ENCODE measurements around the gene CD300E. TPM values are rescaled to one million over a fixed set of nuclear protein-coding genes. Genes with fewer than 3 reads are reported as not detected.
"Not testable (repeated sequence)": the region's sequence is repeated elsewhere in the genome, so short reads cannot be mapped to it uniquely, and the experiment has no call there.

The CD300E gene
- total RNA-seq, 1 experiment from 2014 or later = not detected

DNA sequence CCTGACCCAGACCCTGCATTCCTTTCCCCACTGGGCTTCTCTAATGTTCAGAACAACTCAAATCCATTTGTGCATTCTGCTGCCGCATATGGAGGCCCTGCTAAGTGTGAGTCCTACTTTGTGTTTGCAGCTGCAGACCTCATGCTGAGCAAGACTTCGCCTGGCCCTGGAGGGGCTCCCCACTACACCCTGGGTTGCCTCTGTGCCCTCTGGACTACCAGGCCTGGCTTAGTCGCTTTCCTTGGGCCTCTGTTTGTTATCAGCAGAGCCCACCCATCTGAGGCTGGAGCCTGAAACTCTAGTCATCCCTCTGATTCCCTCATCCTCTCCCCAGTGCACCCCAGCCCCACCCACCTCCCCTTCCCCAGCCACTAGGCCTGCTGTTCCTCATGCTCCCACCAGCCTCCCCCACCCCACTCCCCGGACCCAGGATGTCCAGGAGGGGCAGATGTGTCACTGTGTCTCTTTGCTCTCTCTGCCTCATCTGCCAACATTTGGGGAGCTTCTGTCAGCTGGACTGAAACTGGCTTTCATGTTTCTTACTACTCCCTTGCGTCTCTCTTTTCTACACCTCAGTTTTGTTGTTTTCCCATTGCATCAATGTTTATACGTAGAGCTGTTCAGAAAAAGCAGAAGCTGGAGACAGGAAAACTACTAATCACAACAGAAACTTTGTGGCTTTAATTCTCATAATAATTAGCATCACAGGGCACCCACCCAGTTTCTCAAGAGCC, 17.9 kb upstream of the CD300E start:
- no peak for DNase-seq
- Histone ChIP-seq H3K36me3 (no peaks in the 10 kb centered on the region), H3K9me3 (no peaks in the 10 kb centered on the region; the same call in 1 of the 2 replicates), H3K4me3 (no peak overlapping the region), H3K27me3 (peaks cover 2% of the 10 kb centered on the region)

DNA sequence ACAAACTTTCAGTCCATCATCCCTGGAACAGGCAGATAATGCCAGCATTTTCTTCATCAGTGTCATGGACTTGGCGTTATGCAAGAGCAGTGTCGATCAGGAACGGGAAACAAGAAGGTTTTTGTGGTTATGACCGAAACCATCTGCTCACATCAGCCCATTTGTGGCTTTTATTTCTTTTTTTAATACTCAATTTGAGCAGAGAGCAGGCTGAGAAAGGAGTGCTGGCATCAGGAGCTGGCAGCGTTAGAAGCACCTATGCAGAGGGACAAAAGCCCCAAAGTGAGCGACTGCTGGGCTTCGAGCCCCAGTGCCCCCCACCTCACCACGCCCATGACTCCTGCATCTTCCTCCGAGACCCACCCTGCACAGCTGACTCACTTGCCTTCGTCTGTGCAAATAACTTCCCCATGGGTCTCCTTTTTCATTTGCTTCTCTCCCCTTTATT, 16.2 kb upstream of the CD300E start:
- no peaks in the 10 kb centered on the region for H3K36me3 ChIP-seq
- H3K9me3 ChIP-seq = no peaks in the 10 kb centered on the region; the same call in 1 of the 2 replicates
- no peaks in the 10 kb centered on the region; the same call in none of the 2 replicates for H3K27me3 ChIP-seq
- DNase-seq = no peak
- H3K4me3 ChIP-seq = no peak overlapping the region

DNA sequence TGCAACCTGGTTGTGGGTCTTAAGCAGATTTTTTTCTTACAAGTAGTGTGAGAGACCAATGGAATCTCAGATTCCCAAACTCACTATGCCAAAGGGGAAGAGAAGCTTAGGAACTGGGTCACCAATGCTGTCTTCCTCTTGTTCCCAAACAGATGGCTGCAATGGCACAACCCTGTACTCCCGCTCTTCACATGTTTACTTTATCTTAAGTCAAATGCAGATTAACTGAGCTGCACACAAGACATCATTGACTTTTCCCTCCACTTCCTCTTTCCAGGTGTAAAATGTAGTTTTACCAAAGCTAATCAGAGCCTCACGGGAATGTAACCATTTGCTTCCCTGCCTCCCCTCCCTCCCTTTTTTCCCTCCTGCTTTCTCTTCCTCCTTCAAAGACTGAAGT, 14.4 kb upstream of the CD300E start:
- Histone ChIP-seq H3K4me3 (no peak overlapping the region), H3K36me3 (no peaks in the 10 kb centered on the region), H3K27me3 (no peaks in the 10 kb centered on the region; the same call in none of the 2 replicates), H3K9me3 (no peaks in the 10 kb centered on the region)
- DNase-seq = no peak

DNA sequence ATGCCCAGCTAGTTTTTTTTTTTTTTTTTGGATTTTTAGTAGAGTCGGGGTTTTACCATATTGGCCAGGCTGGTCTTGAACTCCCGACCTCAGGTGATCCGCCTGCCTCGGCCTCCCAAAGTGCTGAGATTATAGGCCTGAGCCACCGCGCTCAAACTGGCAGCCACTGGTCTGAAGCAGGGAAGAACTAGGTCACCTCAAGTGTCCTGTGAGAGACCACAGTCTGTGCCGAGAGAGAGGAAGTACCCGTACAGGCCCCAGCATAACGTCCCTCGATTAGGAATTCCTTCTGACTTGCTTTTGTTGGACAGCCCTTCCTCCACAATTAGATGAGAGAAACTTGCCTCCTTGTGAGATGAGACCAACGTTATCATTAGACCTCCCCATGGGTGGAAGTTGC, 13.7 kb upstream of the CD300E start:
- no peaks in the 10 kb centered on the region; the same call in none of the 2 replicates for H3K27me3 ChIP-seq
- H3K4me3 ChIP-seq = no peak overlapping the region
- H3K9me3 ChIP-seq = no peaks in the 10 kb centered on the region

DNA sequence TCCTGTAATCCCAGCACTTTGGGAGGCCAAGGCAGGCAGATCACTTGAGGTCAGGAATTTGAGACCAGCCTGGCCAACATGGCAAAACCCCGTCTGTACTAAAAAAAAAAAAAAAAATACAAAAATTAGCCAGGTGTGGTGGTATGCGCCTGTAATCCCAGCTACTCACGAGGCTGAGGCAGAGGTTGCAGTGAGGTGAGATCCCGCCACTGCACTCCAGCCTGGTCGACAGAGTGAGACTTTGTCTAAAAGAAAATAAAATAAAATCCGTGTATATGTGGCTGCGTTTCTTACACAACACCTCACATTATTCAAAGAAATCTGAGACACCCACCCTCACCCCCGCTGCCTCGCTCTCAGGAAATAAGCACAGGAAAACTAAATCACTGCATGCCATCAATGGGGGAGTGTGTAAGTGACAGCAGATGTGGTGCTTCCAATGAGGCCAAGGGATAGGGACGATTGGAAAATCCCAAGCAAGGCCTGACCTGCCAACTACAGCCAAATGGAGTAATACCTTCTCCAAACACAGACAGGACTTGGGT, 13.1 kb upstream of the CD300E start:
- not testable (repeated sequence) for H3K9me3 ChIP-seq, H3K4me3 ChIP-seq, DNase-seq, H3K27me3 ChIP-seq, H3K36me3 ChIP-seq

More for the DNA sequence above, 13.7 kb upstream of the CD300E start:
- H3K36me3 ChIP-seq = no peaks in the 10 kb centered on the region
- DNase-seq = no peak

DNA sequence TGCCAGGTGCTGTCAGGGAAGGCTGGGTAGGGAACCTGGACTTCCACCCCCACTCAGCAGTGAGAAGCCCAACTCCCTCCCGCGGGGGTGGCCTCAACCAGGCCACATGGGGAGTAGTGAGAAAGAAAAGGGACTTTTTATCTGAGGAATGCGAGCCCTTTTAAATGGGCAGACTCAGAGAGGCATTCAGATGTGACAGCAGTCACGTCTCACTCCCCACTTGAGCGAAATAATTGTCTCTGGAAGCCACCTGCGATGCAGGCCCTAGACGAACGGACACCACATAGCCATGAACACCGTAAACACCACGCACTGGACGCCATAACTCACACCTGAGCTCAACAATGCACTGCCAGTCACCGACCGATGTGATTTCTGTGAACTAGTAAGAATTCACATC, 11.9 kb upstream of the CD300E start:
- DNase-seq = no peak
- H3K36me3 ChIP-seq = no peaks in the 10 kb centered on the region
- no peaks in the 10 kb centered on the region for H3K9me3 ChIP-seq
- no peaks in the 10 kb centered on the region; the same call in none of the 2 replicates for H3K27me3 ChIP-seq
- no peak overlapping the region for H3K4me3 ChIP-seq

DNA sequence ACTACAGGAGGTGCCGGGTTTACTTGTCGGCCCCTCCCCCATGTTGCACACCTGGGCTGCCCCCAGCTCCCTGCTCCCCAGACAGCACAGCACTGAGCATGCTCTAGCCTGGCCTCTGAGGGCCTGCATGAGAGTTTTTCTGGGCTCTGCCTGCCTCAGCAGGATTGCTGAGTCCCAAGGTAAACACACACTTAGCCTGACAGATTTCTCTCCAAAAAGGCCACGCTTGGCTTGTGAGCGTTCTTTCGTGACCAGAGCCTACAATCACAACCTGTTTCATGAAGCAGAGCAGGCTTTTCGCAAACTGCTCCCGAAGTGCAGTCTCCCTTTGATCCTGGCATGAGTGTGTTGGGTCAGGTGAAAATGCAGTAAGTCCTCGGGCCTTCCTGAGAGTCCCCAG, 9.8 kb upstream of the CD300E start:
- no peak overlapping the region for H3K4me3 ChIP-seq
- DNase-seq = no peak
- no peaks in the 10 kb centered on the region; the same call in none of the 2 replicates for H3K27me3 ChIP-seq
- H3K9me3 ChIP-seq = no peaks in the 10 kb centered on the region
- no peaks in the 10 kb centered on the region for H3K36me3 ChIP-seq

DNA sequence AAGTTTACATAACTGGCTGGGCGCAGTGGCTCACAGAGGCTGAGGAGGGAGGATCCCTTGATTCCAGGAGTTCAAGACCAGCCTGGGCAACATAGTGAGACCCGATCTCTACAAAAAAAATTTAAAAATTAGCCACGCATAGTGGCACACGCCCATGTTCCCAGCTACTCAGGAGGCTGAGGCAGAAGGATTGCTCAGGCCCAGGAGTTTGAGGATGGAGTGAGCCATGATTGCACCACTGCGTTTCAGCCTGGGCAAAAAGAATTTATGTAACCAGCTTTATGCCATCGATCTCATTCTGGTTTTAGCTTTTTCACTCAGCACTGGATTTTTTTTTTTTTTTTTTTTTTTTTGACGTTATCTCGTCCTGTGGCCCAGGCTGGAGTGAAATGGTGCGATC, 9.1 kb upstream of the CD300E start:
- no peak overlapping the region for H3K4me3 ChIP-seq
- H3K36me3 ChIP-seq = no peaks in the 10 kb centered on the region
- H3K27me3 ChIP-seq = no peaks in the 10 kb centered on the region; the same call in 1 of the 2 replicates
- DNase-seq = peak; percentile 15
- H3K9me3 ChIP-seq = no peaks in the 10 kb centered on the region

DNA sequence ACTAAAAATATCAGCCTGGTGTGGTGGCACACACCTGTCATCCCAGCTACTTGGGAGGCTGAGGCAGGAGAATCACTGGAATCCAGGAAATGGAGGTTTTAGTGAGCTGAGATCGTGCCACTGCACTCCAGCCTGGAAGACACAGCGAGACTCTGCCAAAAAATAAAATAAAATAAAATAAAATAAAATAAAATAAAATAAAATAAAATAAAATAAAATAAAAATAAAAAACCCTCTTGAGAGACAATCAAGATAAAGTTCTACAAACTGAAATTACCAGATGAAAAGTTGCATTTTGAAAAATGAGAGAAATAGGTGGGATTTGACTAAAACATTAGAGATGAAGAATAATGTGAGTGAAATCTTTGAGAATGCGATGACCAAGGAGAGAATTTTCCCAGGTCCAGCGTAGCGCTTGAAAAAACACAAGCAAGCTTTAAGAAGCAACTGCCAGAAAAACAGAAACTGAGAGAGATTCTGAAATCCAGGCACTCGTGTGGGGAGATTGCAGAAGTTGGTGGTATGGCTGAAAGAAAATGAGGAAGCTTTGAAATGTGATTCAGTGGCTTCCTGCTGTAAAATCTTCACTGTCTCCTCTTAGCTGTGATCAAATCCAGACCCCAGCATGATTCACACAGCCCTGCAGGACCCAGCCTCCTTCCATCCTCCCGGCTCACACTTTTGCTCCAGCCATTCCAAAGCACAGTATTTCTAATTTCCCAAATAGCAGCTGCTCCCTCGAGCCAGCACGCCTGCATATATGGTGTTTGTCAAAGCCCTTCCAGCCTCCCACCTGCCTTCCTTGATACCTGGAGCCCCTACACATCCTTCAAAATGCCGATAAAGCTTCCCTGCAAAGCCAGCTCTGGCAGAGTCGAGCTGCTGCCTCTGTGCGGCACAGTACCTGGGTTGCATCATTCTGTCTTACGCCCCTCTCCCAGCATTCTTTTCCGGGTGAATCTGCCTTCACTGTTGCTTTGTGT, 8.2 kb upstream of the CD300E start:
- Histone ChIP-seq H3K4me3 (no peak overlapping the region), H3K36me3 (no peaks in the 10 kb centered on the region), H3K27me3 (no peaks in the 10 kb centered on the region; the same call in 1 of the 2 replicates), H3K9me3 (no peaks in the 10 kb centered on the region; the same call in 1 of the 2 replicates)
- peak; percentile 28 for DNase-seq

DNA sequence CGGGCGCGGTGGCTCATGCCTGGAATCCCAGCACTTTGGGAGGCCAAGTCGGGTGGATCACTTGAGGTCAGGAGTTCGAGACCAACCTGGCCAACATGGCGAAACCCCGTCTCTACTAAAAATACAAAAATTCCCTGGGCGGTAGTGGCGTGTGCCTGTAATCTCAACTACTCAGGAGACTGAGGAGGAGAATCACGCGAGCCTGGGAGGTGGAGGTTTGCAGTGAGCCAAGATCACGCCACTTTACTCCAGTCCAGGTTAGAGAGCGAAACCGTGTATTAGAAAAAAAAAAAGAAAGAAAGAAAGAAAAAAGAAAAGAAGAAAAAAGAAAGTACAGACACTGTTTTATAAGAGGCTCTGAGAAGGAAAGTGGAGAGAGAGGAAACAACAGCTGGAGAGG, 6.7 kb upstream of the CD300E start:
- H3K4me3 ChIP-seq, H3K9me3 ChIP-seq, H3K36me3 ChIP-seq, DNase-seq, H3K27me3 ChIP-seq: not testable (repeated sequence)

DNA sequence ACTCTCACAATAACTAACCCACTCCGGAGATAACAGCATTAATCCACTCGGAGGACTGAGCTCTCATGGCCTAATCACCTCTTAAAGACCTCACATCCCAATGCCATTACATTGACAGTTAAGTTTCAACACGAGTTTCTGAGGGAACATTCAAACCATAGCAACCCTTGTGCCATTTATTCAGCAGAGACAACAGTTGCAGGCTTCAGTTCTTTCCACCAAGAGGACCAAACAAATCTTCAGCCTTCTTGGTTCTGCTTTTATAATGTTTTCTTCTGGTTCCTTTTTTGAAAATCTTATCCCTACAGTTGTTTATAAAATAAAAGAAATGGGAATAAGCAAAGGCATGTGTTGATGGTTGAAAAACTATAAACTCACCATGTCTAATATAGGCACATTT, 2.1 kb upstream of the CD300E start:
- Histone ChIP-seq H3K4me3 (no peak overlapping the region), H3K9me3 (peaks cover 10% of the 10 kb centered on the region; the same call in 1 of the 2 replicates), H3K36me3 (no peaks in the 10 kb centered on the region), H3K27me3 (peaks cover 2% of the 10 kb centered on the region; the same call in 1 of the 2 replicates)
- no peak for DNase-seq

DNA sequence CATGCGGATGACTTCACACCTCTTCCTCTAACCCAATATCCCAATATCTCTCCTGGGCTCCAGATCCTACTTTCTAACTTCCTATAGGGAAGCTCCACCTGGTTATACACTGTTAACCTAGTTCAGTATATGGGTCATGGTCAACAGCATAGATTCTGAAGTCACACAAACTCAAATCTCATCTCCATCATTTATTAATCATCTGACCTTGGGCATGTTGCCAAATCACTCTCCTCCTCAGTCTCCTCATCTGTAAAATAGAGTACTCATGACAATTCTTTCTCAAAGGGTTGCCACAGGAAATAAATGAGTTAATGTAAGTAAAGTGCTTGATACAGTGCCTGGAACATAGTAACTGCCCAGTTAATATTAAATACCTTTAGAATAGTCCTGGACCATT, 593 bp upstream of the CD300E start:
- Histone ChIP-seq H3K4me3 (no peak overlapping the region), H3K27me3 (peaks cover 4% of the 10 kb centered on the region; the same call in 1 of the 2 replicates), H3K9me3 (peaks cover 10% of the 10 kb centered on the region; the same call in 1 of the 2 replicates), H3K36me3 (no peaks in the 10 kb centered on the region)
- DNase-seq = no peak

DNA sequence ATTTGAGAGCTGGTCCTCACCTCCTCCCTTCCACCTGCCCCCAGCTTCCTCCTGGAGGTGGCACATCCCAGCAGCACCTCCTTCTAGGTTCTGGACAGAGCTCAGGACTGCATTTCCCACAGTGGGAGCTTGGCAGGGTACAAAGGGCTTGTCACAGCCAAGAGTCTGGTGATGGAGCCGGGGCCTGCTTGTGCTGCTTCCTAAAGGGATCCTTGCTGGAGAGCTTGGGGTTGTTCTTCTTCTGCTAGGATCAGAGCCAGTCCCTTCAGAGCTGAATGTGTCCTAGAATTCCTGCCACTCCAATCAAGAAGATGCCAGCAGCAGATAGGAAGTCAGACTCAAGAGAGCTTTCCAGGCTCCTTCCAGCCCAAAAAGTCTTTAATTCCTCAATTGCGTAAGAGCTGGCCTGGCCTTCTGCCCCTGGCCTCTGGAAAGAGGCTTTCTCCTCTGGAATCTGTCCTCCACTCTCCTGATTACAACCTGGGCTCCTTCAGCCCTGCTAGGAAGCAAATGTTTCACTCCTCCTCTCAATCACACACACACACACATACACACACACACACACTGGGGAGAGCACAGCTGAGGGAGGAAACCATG, 4.4 kb downstream of the CD300E start:
- no peaks in the 10 kb centered on the region for H3K9me3 ChIP-seq
- H3K36me3 ChIP-seq = no peaks in the 10 kb centered on the region
- peak; percentile 20 for DNase-seq
- H3K4me3 ChIP-seq = no peak overlapping the region
- peaks cover 14% of the 10 kb centered on the region for H3K27me3 ChIP-seq

DNA sequence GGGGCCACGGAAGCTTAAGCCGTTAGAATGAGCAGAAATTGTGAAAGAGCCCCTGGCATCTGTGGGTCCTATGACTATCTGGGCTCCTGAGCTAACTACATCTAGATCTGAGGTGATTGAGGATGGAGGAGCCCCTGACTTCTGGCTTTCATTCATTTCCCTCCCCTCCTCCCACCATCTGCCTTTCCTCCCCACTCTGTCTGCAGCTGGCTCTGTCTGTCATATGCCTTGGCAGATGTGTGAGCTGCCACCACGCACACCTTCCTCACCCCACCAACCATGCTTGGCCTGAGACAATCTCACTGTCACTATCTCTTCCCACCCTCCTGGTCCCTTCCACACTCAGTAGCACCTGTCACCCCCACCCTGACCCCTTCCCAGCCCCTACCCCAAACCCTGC, 5.1 kb downstream of the CD300E start:
- no peaks in the 10 kb centered on the region for H3K9me3 ChIP-seq
- DNase-seq = no peak
- no peaks in the 10 kb centered on the region for H3K36me3 ChIP-seq

DNA sequence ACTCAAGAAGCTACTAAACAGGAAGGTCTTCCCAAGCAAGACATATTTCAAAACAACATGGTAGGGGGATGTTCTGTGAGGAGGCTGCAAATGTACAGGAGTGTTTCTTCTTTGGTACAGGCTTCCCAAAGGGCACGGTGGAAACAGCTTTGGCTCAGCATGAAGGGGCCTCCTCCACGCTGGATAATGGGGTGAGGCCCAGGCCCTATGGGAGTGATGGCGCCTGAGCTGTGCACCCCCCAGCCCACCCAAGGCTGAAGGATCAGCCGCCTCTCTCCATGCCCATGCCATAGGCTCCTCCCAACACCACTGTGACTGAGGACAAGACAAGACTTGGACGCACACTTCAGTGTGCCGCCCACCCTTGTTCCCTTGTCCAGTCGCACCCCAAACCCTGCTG, 6.8 kb downstream of the CD300E start:
- H3K9me3 ChIP-seq = no peaks in the 10 kb centered on the region
- peaks cover 17% of the 10 kb centered on the region for H3K27me3 ChIP-seq
- no peak overlapping the region for H3K4me3 ChIP-seq
- H3K36me3 ChIP-seq = no peaks in the 10 kb centered on the region
- DNase-seq = no peak

More for the DNA sequence above, 5.1 kb downstream of the CD300E start:
- H3K27me3 ChIP-seq = peaks cover 16% of the 10 kb centered on the region
- H3K4me3 ChIP-seq = no peak overlapping the region

DNA sequence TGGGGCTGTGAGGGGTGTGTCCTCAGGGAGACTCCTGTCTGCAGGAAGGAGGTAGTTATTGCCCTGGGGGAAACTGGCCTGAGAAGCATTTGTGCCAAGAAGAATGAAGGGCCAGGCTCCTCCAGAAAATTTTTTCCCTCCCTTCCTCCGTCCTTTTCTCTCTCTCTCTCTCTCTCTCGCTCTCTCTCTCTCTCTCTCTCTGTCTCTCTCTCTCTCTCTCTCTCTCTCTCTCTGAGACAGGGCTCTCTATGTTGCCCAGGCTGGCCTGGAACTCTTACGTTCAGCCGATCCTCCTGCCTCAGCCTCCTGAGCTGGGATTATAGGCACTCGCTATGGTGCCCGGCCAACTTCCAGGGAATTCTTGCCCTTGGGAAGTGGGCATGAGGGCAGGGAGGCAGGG, 11.5 kb downstream of the CD300E start:
- Histone ChIP-seq H3K4me3 (no peak overlapping the region), H3K27me3 (peaks cover 16% of the 10 kb centered on the region), H3K36me3 (no peaks in the 10 kb centered on the region), H3K9me3 (no peaks in the 10 kb centered on the region)
- DNase-seq = no peak

Measured in MG63 (cell line).